Left ventricle myocardium superior (tissue), 1 donor: ENCODE measurements around the gene HLTF. TPM values are rescaled to one million over a fixed set of nuclear protein-coding genes. Genes with fewer than 3 reads are reported as not detected.

ENCODE experiments used
- ATAC-seq: fragments of 200-7000 bp; cut with Tn5 transposase; one replicate; pipeline ENCODE4 v1.9.1; 2020; ENCODE audit warnings: mild to moderate bottlenecking, moderate library complexity
- DNase-seq: peaks from one replicate; pipeline ENCODE4 v3.0.0-alpha.2; 2020
- intact Hi-C: fragments of 100-400 bp; cut with micrococcal nuclease; formaldehyde crosslinking; loops from one replicate; pipeline ENCODE4 v1.11.0; 2022
- total RNA-seq: library from RNA; stranded (reverse); fragmentation: NEBNext Ultra II Directional; extraction: Animal tissue kit (Norgen Biotek cat#: 25700); gene quantifications from one replicate; pipeline ENCODE4 v1.2.1, GENCODE V29; 2021
- donor health status: DM: no; HTN: yes; CAD: no; lungs with severe emphysema.

Gene HLTF
- total RNA-seq, 1 donor from 2014 or later = 29.0 TPM

GRCh38 chr3:149090461-149090860 lies 4.1 kb upstream of the HLTF start:
- intact Hi-C loops = no loop called here
- ATAC-seq = no peak

GRCh38 chr3:149089395-149089794 lies 3.1 kb upstream of the HLTF start:
- DNase-seq = no peak
- ATAC-seq = no peak
- intact Hi-C loops = no loop called here

More at GRCh38 chr3:149090461-149090860, 4.1 kb upstream of the HLTF start:
- DNase-seq = no peak

GRCh38 chr3:149087208-149087607 lies 875 bp upstream of the HLTF start:
- no peak for DNase-seq
- intact Hi-C loops = no loop called here
- ATAC-seq = no peak

- intact Hi-C loops = no loop called here
- DNase-seq (no peak), ATAC-seq (peak; percentile 55)
These were observed 503 bp downstream of the HLTF start for GRCh38 chr3:149085828-149086231.

GRCh38 chr3:149081772-149082171 lies 4.6 kb downstream of the HLTF start:
- intact Hi-C loops = no loop called here
- DNase-seq (no peak), ATAC-seq (no peak)

- ATAC-seq (no peak), DNase-seq (no peak)
- intact Hi-C loops = no loop called here
These were observed 5.6 kb downstream of the HLTF start for GRCh38 chr3:149080699-149081091.

DNA sequence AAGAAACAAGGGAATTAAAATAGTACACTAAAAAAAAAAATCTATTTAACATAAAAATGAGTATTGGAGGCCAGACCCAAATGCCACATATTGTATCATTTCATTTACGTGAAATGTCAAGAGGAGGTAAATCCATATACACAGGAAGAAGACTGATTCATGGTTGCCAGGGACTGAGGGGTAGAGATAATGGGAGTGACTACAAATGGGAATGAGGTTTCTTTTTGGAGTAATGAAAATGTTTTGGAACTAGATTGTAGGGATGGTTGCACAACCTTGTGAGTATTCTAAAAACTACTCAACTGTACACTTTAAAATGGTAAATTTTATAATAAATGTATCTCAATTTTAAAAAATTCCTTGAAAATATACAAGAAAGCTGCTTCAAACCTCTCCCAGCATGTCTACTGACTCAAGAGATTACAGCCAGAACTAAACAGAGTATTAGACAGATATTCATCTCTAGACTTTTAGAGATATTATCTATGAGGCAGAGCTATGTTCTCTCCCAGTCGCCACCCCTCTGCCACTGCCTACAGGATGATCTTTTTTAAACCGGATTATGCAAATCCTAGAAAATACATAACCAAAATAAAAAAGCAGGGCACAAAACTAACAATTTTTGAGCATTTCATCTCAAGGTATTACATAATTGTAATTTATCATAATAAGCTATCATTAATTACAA lies 6.2 kb downstream of the HLTF start:
- DNase-seq (no peak), ATAC-seq (no peak)
- intact Hi-C loops = no loop called here

GRCh38 chr3:149077628-149078027 lies 8.7 kb downstream of the HLTF start:
- intact Hi-C loops = no loop called here
- ATAC-seq (no peak), DNase-seq (no peak)

- no peak for DNase-seq
- intact Hi-C loops = no loop called here
- no peak for ATAC-seq
These were observed 18.4 kb downstream of the HLTF start for GRCh38 chr3:149067883-149068282.

DNA sequence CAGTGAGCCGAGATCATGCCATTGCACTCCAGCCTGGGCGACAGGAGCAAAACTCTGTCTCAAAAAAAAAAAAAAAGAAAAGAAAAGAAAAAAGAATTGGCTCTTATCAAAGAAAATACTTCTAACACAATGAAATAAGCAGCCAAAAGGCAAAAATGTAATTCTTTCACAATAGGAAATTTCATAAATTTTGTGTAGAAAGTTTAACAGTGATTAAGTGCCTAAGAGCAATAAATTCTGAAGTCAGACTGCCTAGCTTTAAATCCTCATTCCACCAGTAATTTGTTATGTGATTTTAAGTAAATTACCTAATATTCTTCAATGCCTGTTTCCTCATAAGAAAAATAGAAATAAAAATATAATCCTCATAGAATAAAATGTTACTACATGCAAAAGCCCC lies 24.6 kb downstream of the HLTF start:
- no peak for ATAC-seq
- intact Hi-C loops = no loop called here
- no peak for DNase-seq

DNA sequence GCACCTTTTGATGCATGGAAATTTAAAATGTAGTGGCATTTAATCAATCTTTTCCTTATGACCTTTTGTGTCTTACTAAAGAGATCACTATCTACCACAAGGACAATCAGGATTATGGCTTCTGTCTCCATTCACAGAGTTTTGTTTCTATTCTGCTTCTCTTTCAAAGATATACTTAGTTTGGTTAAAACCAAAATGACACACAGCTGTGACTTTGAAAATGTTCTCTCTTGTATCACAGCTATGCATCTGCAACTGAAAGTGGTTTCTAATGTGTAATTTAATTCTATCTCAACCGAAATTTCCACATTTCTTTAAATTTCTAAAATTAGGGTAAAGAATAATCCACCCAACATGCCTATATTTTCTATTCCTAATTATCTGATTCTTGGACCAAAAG lies 27.7 kb downstream of the HLTF start:
- no peak for ATAC-seq
- no peak for DNase-seq
- intact Hi-C loops = no loop called here

DNA sequence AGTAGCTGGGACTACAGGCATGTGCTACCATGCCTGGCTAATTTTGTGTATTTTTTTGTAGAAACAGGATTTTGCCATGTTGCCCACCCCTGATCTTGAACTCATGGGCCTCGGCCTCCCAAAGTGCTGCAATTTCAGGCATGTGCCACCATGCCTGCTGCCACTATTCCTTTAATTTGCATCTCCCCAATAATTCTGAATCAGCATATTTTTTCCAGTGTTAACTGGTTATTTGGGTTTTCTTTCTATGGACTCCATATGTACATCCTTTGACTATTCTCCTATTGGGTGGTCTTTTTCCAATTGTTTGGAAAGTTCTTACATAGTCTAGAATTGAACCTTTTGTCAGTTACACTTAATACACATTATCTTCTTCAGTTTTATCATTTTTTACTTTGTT lies 28.1 kb downstream of the HLTF start:
- no peak for DNase-seq
- intact Hi-C loops = no loop called here

DNA sequence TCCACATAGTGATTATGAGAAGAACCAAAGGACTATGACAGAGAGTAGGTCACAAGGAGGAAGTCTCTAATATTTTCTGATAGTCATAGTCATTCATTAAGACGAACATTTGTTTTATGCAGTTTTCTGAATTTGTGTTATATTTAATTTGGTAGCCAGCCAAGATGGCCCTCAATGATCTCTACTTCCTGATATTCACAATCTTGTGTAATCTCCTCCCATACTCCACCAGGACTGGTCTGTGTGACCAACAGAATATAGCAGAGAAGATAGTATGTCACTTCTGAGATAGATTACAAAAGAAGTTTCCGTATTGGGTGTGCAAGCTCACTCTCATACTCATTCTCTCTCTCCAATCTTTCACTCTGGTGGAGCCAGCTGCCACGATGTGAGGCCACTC lies 30.8 kb downstream of the HLTF start:
- intact Hi-C loops = no loop called here
- DNase-seq = no peak
- no peak for ATAC-seq

More for the DNA sequence above, 28.1 kb downstream of the HLTF start:
- no peak for ATAC-seq

GRCh38 chr3:149044339-149045083 lies 41.8 kb downstream of the HLTF start:
- DNase-seq = no peak
- intact Hi-C loops = no loop called here
- no peak for ATAC-seq

DNA sequence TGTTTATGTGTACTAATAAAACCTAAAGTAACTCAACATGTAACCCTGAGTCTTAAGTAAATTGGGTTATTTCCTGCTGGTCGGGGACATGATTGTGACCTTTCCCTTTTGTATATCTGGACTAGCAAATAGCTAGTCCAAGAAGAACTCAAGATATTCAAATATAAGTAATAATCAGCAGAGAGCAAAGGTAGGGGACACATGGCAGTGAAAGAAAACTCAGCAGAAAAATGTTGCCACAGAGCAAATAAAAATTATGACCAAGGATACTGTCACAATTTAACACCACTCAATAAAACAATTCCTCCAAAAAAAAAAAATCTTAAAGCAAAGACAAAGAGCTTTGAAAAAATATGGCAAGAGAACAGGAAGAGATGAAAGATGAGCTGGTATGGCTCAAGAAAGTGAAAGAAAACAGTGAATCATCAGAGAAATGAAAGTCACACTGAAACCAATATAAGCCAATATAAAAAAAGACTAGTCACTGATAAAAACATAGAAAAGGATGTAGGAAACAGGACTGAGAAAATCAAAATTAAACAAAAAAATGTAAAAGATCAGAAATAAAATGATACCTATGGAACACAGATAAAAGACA lies 43.4 kb downstream of the HLTF start:
- intact Hi-C loops = no loop called here
- no peak for DNase-seq
- no peak for ATAC-seq

DNA sequence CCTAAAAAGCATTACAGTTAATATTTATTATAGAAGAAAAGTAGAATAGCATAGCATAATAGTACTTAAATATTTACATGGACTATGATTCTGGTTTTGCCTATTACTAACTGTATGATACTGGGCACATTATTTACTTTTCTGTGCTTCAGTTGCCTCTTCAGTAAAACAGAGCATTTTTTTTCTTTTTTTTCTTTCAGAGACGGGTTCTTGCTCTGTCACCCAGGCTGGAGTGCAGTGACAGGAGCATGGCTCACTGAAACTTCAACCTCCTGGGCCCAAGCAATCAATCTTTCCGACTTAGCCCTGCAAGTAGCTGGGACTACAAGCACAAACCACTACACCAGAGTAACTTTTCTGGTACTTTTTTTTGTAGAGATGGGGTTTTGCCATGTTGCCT lies 48.0 kb downstream of the HLTF start:
- ATAC-seq (no peak), DNase-seq (no peak)
- intact Hi-C loops = no loop called here

DNA sequence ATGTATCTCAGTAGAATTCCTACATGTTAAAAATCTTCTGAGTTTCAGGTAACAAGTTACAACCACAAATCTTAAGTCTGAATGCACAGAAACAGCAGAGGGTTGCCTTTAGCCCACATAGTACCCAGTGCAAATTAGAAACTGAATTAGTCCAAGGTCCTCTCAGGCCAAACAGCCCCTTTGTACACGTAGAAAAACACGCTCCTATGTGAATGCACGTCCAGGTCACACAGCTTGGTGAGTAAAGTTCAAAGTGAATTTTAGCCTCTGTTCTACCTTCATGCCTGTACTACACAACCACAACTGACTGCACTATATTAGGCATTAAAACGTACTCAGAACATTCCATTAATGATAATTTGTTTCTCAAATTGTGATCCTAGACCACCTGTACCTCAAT lies 48.6 kb downstream of the HLTF start:
- intact Hi-C loops = no loop called here
- ATAC-seq = no peak
- no peak for DNase-seq

DNA sequence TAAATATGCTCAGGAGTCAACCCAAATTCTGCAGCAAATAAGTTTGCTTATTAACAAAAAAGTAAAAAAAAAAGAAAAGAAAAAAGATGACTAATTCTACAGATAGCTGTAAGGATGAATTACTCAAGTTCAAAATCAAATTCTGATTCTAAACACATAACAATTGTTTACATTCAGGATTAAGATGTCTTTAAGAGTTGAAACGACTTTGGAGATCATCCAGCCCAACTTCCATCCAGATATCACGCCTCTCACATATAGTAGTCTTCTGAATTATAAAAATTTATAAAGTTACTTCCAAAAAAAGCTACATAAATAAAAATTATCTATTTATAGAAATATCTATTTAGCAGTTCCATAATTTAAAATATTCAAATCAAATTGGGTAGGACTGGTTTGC lies 55.2 kb downstream of the HLTF start:
- intact Hi-C loops = no loop called here
- ATAC-seq (no peak), DNase-seq (no peak)

DNA sequence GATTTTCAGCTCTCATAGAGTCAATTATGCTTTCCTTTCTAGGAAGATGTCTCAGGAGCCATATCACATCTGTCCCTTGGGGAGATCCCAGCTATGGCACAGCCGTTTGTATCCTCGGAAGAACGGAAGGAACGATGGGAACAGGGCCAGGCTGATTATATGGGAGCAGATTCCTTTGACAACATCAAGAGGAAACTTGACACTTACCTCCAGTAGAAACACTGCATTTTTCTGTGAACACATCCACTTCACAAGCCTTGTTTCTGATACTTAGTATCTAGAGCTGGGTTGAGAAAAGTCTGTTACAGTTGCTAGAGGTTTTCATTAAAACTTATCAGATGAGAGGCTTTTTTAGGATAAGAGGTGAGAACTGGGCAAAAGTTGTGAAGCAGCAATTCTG lies 59.6 kb downstream of the HLTF start:
- intact Hi-C loops = no loop called here
- no peak for ATAC-seq

DNA sequence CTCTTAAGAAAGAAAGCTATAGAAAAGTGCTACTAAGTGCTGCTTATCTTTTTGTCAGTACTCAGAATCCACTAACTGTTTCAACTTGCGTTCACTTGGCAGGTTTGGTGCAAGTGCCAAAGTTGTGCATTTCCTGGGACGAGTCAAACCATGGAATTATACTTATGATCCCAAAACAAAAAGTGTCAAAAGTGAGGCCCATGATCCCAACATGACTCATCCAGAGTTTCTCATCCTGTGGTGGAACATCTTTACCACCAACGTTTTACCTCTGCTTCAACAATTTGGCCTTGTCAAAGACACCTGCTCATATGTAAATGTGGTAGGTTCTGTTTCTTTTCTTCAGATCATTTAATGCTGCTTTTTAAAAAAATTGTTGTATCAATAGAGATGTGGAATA lies 62.4 kb downstream of the HLTF start:
- ATAC-seq = no peak
- DNase-seq = no peak
- intact Hi-C loops = no loop called here

More for the DNA sequence above, 59.6 kb downstream of the HLTF start:
- DNase-seq = no peak

DNA sequence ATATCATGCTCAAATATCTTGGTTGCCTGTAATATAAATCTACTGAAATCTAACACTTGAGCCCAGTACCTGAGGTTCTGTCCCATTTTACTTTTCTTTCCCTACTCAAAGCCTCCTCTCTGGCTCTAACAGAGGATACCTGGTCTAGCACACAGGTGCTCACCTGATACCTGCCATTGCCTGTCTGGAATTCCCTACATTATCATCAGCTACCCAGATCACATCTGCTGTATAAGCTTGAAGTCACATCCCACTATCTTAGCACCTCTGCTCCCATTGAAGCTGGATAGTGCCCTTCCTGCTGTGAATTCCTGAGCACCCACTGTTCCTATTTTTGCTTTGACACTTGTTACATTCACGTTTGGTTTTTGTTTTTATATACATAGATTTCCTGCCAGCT lies 64.5 kb downstream of the HLTF start:
- intact Hi-C loops = no loop called here
- ATAC-seq = no peak
- no peak for DNase-seq
